Measurements from ENCODE around the gene PTPRN.
A peak's percentile ranks its signal among the peaks of the same experiment; 100 is the strongest.

PTPRN gene

DNA sequence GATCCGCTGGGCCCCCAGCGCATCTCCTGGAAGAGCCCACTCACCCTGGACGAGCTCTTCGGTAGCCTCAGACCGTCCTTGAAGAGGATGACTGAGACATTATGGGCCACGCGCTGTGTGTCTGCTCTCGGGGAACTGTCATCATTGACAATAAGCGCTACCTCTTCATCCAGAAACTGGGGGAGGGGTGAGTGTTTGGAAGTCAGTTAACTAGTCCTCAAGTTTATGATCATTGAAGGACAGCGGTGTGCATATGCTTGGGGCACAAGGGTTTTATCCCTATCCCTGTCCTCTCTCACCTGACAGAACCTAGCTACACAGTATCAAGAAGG lies 63.3 kb downstream of the PTPRN start:
- Histone ChIP-seq H3K27me3 (ENCODE audit: control insufficient read depth, insufficient read depth, low read length) (no peaks in the 10 kb centered on the region), H3K9me3 (ENCODE audit: control insufficient read depth, insufficient read depth, low read length) (no peaks in the 10 kb centered on the region), H3K4me3 (ENCODE audit: low read depth, low read length) (peak overlapping the region; percentile 85), H3K9ac (ENCODE audit: low read depth, low read length) (peak overlapping the region; percentile 79), H3K36me3 (ENCODE audit: control insufficient read depth, insufficient read depth, low read length) (peaks cover 11% of the 10 kb centered on the region), H3K4me1 (ENCODE audit: control insufficient read depth, insufficient read depth, low read length) (peaks cover 7% of the 10 kb centered on the region)

- H3K4me1 ChIP-seq (ENCODE audit: control insufficient read depth, insufficient read depth, low read length): peaks cover 7% of the 10 kb centered on the region
- no peaks in the 10 kb centered on the region for H3K9me3 ChIP-seq (ENCODE audit: control insufficient read depth, insufficient read depth, low read length)
Measured at GRCh38 chr2:219245148-219245898, 63.9 kb downstream of the PTPRN start, which contains the start of the genes GLB1L and STK16. Gene GLB1L, minus strand, starts transcription at chr2:219245444. Its CDS starts 1,871 bp downstream, at chr2:219243573. Gene STK16, plus strand, starts transcription at chr2:219245479. Its CDS starts 521 bp downstream, at chr2:219246000.

GRCh38 chr2:219244789-219245147 lies 64.4 kb downstream of the PTPRN start:
- no peaks in the 10 kb centered on the region for H3K9me3 ChIP-seq (ENCODE audit: control insufficient read depth, insufficient read depth, low read length)
- no peaks in the 10 kb centered on the region for H3K27me3 ChIP-seq (ENCODE audit: control insufficient read depth, insufficient read depth, low read length)
- peak overlapping the region; percentile 85 for H3K4me3 ChIP-seq (ENCODE audit: low read depth, low read length)
- peaks cover 8% of the 10 kb centered on the region for H3K36me3 ChIP-seq (ENCODE audit: control insufficient read depth, insufficient read depth, low read length)
- peaks cover 4% of the 10 kb centered on the region for H3K4me1 ChIP-seq (ENCODE audit: control insufficient read depth, insufficient read depth, low read length)
- peak overlapping the region; percentile 73 for H3K9ac ChIP-seq (ENCODE audit: low read depth, low read length)

More at GRCh38 chr2:219245148-219245898, 63.9 kb downstream of the PTPRN start, which contains the start of the genes GLB1L and STK16:
- peak within 1 kb of the TSS; percentile 85 for H3K4me3 ChIP-seq (ENCODE audit: low read depth, low read length)
- H3K36me3 ChIP-seq (ENCODE audit: control insufficient read depth, insufficient read depth, low read length): peaks cover 9% of the 10 kb centered on the region
- H3K27me3 ChIP-seq (ENCODE audit: control insufficient read depth, insufficient read depth, low read length): no peaks in the 10 kb centered on the region
- H3K9ac ChIP-seq (ENCODE audit: low read depth, low read length): peak within 1 kb of the TSS; percentile 79

DNA sequence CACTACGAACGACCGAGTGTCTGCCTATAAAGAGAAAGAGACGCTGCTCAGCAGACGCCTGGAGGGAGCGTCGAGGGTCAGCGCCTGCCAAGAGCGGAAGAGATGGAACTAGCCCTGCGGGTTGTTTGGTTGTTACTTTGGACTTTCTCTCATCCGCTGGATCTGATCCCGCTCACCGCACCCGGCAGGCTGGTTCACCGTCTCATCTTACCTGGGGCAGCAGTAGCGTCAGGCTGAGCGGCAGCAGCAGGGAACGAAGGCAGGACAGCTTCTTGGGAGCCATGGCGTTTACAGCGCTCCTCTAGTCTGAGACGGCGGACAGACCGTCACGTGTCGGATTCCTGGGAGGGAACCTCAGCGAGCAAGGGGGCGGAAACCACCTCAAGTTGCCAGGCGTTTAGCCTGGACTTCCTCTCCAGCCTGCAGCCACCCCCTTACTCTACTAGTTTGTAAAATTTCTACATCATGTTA lies 65.9 kb downstream of the PTPRN start:
- H3K9ac ChIP-seq (ENCODE audit: low read depth, low read length): no peak overlapping the region
- H3K27me3 ChIP-seq (ENCODE audit: control insufficient read depth, insufficient read depth, low read length): no peaks in the 10 kb centered on the region

More for the DNA sequence above, 65.9 kb downstream of the PTPRN start:
- Histone ChIP-seq H3K36me3 (ENCODE audit: control insufficient read depth, insufficient read depth, low read length) (peaks cover 8% of the 10 kb centered on the region), H3K9me3 (ENCODE audit: control insufficient read depth, insufficient read depth, low read length) (no peaks in the 10 kb centered on the region), H3K4me1 (ENCODE audit: control insufficient read depth, insufficient read depth, low read length) (peaks cover 4% of the 10 kb centered on the region), H3K4me3 (ENCODE audit: low read depth, low read length) (no peak overlapping the region)
